ENCODE measurements around the gene ATP5F1E. TPM values are rescaled to one million over a fixed set of nuclear protein-coding genes. Genes with fewer than 3 reads are reported as not detected.
A peak's percentile ranks its signal among the peaks of the same experiment; 100 is the strongest.

ATP5F1E gene
- total and polyA plus RNA-seq, 9 of the 15 experiments (the other 6 are each of a cell fraction or from before 2014, with no cell fraction given), result 60.3 to 162 (median 113) TPM

- TF ChIP-seq MED1 (CRISPR knock-in tag; IDR thresholded peaks at IDR 0.05; ENCODE audit: borderline replicate concordance) (no peak), SMARCA5 (IDR thresholded peaks at IDR 0.05) (no peak), KLF13 (tag; IDR thresholded peaks at IDR 0.05; ENCODE audit: borderline replicate concordance, low read depth) (no peak), RCOR1 (IDR thresholded peaks at IDR 0.05; ENCODE audit: borderline replicate concordance in 1 of 2, low read depth in 2 of 2, low read length in 2 of 2) (peak in 1 of 2 experiments; percentile 70; a peak in 1 of 4 replicates), NR4A1 (CRISPR knock-in tag; IDR thresholded peaks at IDR 0.05) (no peak), NR4A1 (tag; IDR thresholded peaks at IDR 0.05) (no peak), PHTF2 (CRISPR knock-in tag; IDR thresholded peaks at IDR 0.05) (no peak), MYBL2 (IDR thresholded peaks at IDR 0.05; ENCODE audit: low read depth) (no peak), MYBL2 (CRISPR knock-in tag; IDR thresholded peaks at IDR 0.05; ENCODE audit: borderline replicate concordance) (no peak), POLR3G (IDR thresholded peaks at IDR 0.05; ENCODE audit: extremely low read depth, insufficient read length, insufficient replicate concordance) (no peak), EWSR1 (IDR thresholded peaks at IDR 0.05; ENCODE audit: borderline replicate concordance, low read depth, partially characterized antibody) (no peak), MAFK (IDR thresholded peaks at IDR 0.05; ENCODE audit: low read length) (no peak), CREM (IDR thresholded peaks at IDR 0.05; ENCODE audit: low read depth) (no peak), ZNF551 (CRISPR knock-in tag; IDR thresholded peaks at IDR 0.05) (no peak), ZNF586 (CRISPR knock-in tag; conservative IDR thresholded peaks at IDR 0.05) (no peak), ELF2 (CRISPR knock-in tag; IDR thresholded peaks at IDR 0.05) (no peak), MCM2 (IDR thresholded peaks at IDR 0.05; ENCODE audit: low read depth) (no peak), NFRKB (IDR thresholded peaks at IDR 0.05; ENCODE audit: low read depth) (no peak), ZNF140 (CRISPR knock-in tag; IDR thresholded peaks at IDR 0.05) (no peak), ARID4B (CRISPR knock-in tag; IDR thresholded peaks at IDR 0.05) (no peak)
- TF ChIP-seq, protein P1, sequence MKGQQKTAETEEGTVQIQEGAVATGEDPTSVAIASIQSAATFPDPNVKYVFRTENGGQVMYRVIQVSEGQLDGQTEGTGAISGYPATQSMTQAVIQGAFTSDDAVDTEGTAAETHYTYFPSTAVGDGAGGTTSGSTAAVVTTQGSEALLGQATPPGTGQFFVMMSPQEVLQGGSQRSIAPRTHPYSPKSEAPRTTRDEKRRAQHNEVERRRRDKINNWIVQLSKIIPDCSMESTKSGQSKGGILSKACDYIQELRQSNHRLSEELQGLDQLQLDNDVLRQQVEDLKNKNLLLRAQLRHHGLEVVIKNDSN (CRISPR knock-in tag; IDR thresholded peaks at IDR 0.05), result no peak
- TF ChIP-seq, protein P2, sequence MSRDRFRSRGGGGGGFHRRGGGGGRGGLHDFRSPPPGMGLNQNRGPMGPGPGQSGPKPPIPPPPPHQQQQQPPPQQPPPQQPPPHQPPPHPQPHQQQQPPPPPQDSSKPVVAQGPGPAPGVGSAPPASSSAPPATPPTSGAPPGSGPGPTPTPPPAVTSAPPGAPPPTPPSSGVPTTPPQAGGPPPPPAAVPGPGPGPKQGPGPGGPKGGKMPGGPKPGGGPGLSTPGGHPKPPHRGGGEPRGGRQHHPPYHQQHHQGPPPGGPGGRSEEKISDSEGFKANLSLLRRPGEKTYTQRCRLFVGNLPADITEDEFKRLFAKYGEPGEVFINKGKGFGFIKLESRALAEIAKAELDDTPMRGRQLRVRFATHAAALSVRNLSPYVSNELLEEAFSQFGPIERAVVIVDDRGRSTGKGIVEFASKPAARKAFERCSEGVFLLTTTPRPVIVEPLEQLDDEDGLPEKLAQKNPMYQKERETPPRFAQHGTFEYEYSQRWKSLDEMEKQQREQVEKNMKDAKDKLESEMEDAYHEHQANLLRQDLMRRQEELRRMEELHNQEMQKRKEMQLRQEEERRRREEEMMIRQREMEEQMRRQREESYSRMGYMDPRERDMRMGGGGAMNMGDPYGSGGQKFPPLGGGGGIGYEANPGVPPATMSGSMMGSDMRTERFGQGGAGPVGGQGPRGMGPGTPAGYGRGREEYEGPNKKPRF (IDR thresholded peaks at IDR 0.05; ENCODE audit: low read depth, low read length), result no peak
Observed at GRCh38 chr20:59063358-59064213, 31.5 kb upstream of the ATP5F1E start (continued).
